HCT116 (cell line): ENCODE measurements around the gene STK31. TPM values are rescaled to one million over a fixed set of nuclear protein-coding genes. Genes with fewer than 3 reads are reported as not detected.
"Not testable (repeated sequence)": the region's sequence is repeated elsewhere in the genome, so short reads cannot be mapped to it uniquely, and the experiment has no call there.

Source experiments
- ATAC-seq: fragments of 200-7000 bp; cut with Tn5 transposase; 2 replicates; pipeline ENCODE4 v1.9.1; 2020; ENCODE audit warnings: mild to moderate bottlenecking, moderate library complexity
- BruUV-seq: library from RNA; stranded (reverse); fragments of 400-500 nt; replicated peaks from 2 replicates; lab custom pipeline; 2021; lab: Mats Ljungman, UMichigan
- CTCF ChIA-PET: fragments of 300-600 bp; sonication (Branson Sonifier 250); formaldehyde crosslinking; loops from one replicate; lab custom pipeline; 2021; ENCODE audit warnings: antibody characterized with exemption; lab: Charles Lee
- POLR2A ChIA-PET: fragments of 300-600, 350-600 bp; sonication (Branson Sonifier 250); formaldehyde crosslinking; loops from one replicate; lab custom pipeline; 2021; ENCODE audit warnings: antibody characterized with exemption; lab: Charles Lee
- RAD21 ChIA-PET, 2 experiments: fragments of 300-600 bp; sonication (Branson Sonifier 250); formaldehyde crosslinking; loops; one replicate each; lab custom pipeline; 2023; ENCODE audit warnings: low total read pairs in 2 of 2; ENCODE audit not compliant: uncharacterized antibody in 2 of 2, unreplicated experiment in 2 of 2, low non-redundant PET in 1 of 2; lab: Charles Lee
- DNase-seq: peaks from one replicate; pipeline ENCODE4 v3.0.0-alpha.2; 2010; ENCODE audit warnings: low read depth, low spot score
- H2AFZ ChIP-seq: fragments of 200-600 bp; shearing (Covaris generic), sonication (generic); 2 replicates; pipeline ENCODE4 v1.6.1; 2017; ENCODE audit warnings: low read depth, mixed run types, mixed read lengths, antibody characterized with exemption, low read length; ENCODE audit not compliant: poor library complexity, severe bottlenecking
- H3K27ac ChIP-seq: 2 replicates; pipeline ENCODE4 v1.5.1; 2012; ENCODE audit warnings: low read depth, low read length
- H3K27me3 ChIP-seq: fragments of 200-600 bp; sonication (generic); 2 replicates; pipeline ENCODE4 v1.6.1; 2016; ENCODE audit warnings: mixed run types, low read length, mixed read lengths; ENCODE audit not compliant: insufficient read depth
- H3K36me3 ChIP-seq, 2 experiments: fragments of 200-500 bp in 1 of 2; fragments of 200-600 bp in 1 of 2; sonication (Bioruptor generic) in 1 of 2; sonication (generic) in 1 of 2; 2 replicates each; pipeline versions ENCODE4 v1.5.1 to v1.6.1; 2014 to 2016; ENCODE audit warnings: low read length in 2 of 2, inconsistent platforms in 1 of 2, mixed read lengths in 1 of 2, mixed run types in 1 of 2; ENCODE audit not compliant: insufficient read depth in 2 of 2, control insufficient read depth in 1 of 2
- H3K4me1 ChIP-seq, 2 experiments: fragments of 200-600 bp in 1 of 2; sonication (generic) in 1 of 2; 2 replicates each; pipeline versions ENCODE4 v1.5.1 to v1.6.1; 2012 to 2017; ENCODE audit warnings: low read length in 2 of 2, inconsistent platforms in 1 of 2, mild to moderate bottlenecking in 1 of 2, mixed read lengths in 1 of 2, mixed run types in 1 of 2, moderate library complexity in 1 of 2; ENCODE audit not compliant: insufficient read depth in 2 of 2, control insufficient read depth in 1 of 2
- H3K4me2 ChIP-seq: fragments of 200-600 bp; sonication (generic); 2 replicates; pipeline ENCODE4 v1.6.1; 2017; ENCODE audit warnings: mixed run types, low read length, mixed read lengths
- H3K4me3 ChIP-seq, 2 experiments: fragments of 200-600 bp in 1 of 2; sonication (generic) in 1 of 2; replicated peaks in 1 of 2; 2 replicates each; pipeline ENCODE4 v1.5.1; 2011 to 2016; ENCODE audit warnings: low read length in 2 of 2, control low read depth in 1 of 2, low read depth in 1 of 2, mild to moderate bottlenecking in 1 of 2, mixed read lengths in 1 of 2, mixed run types in 1 of 2
- H3K79me2 ChIP-seq: fragments of 200-600 bp; sonication (generic); 2 replicates; pipeline ENCODE4 v1.6.1; 2017; ENCODE audit warnings: mild to moderate bottlenecking, mixed run types, low read length, moderate library complexity, mixed read lengths; ENCODE audit not compliant: insufficient read depth
- H3K9ac ChIP-seq: fragments of 200-600 bp; sonication (generic); 2 replicates; pipeline ENCODE4 v1.6.1; 2016; ENCODE audit warnings: low read length, mixed read lengths
- H3K9me2 ChIP-seq: fragments of 200-600 bp; sonication (generic), shearing (Covaris generic); 2 replicates; pipeline ENCODE4 v1.6.1; 2017; ENCODE audit warnings: mixed run types, mild to moderate bottlenecking, moderate library complexity; ENCODE audit not compliant: insufficient read depth
- H3K9me3 ChIP-seq, 2 experiments: fragments of 200-500 bp in 1 of 2; fragments of 200-600 bp in 1 of 2; sonication (Bioruptor generic) in 1 of 2; sonication (generic) in 1 of 2; 2 replicates each; pipeline ENCODE4 v1.6.1; 2014 to 2017; ENCODE audit warnings: low read length in 2 of 2, mixed read lengths in 2 of 2, inconsistent platforms in 1 of 2, low read depth in 1 of 2, mild to moderate bottlenecking in 1 of 2, mixed run types in 1 of 2, moderate library complexity in 1 of 2; ENCODE audit not compliant: control insufficient read depth in 1 of 2, insufficient read depth in 1 of 2
- H4K20me1 ChIP-seq: fragments of 200-600 bp; sonication (generic), shearing (Covaris generic); 2 replicates; pipeline ENCODE4 v1.6.1; 2017; ENCODE audit warnings: mixed run types, mild to moderate bottlenecking, moderate library complexity; ENCODE audit not compliant: insufficient read depth
- ATF3 ChIP-seq: IDR thresholded peaks from 2 replicates; pipeline ENCODE4 v1.6.1; 2012
- CBX3 ChIP-seq: IDR thresholded peaks from 2 replicates; pipeline ENCODE4 v1.6.1; 2012; ENCODE audit warnings: low read depth
- CTCF ChIP-seq, 3 experiments: fragments of 200-600 bp in 1 of 3; sonication (generic) in 1 of 3; IDR thresholded peaks in 2 of 3; conservative IDR thresholded peaks in 1 of 3; 2 replicates each; pipeline ENCODE4 v1.5.1; 2012 to 2017; ENCODE audit warnings: low read depth in 2 of 3, low read length in 2 of 3, antibody characterized with exemption in 1 of 3, borderline replicate concordance in 1 of 3, control low read depth in 1 of 3, mild to moderate bottlenecking in 1 of 3, mixed read lengths in 1 of 3, mixed run types in 1 of 3, moderate library complexity in 1 of 3; ENCODE audit not compliant: insufficient read depth in 1 of 3
- EGR1 ChIP-seq: IDR thresholded peaks from 2 replicates; pipeline ENCODE4 v1.6.1; 2012; ENCODE audit warnings: low read depth
- ELF1 ChIP-seq: IDR thresholded peaks from 2 replicates; pipeline ENCODE4 v1.6.1; 2012; ENCODE audit warnings: low read depth, borderline replicate concordance
- EZH2 ChIP-seq: fragments of 200-600 bp; sonication (generic); IDR thresholded peaks from 2 replicates; pipeline ENCODE4 v1.6.1; 2017; ENCODE audit warnings: antibody characterized with exemption, mixed run types
- EZH2phosphoT487 ChIP-seq: fragments of 200-600 bp; IDR thresholded peaks from 2 replicates; pipeline ENCODE4 v1.6.1; 2018; ENCODE audit warnings: antibody characterized with exemption, borderline replicate concordance
- FOSL1 ChIP-seq: IDR thresholded peaks from 2 replicates; pipeline ENCODE4 v1.6.1; 2012; ENCODE audit warnings: low read depth
- JUND ChIP-seq: IDR thresholded peaks from 2 replicates; pipeline ENCODE4 v1.6.1; 2012
- POLR2A ChIP-seq: IDR thresholded peaks from 2 replicates; pipeline ENCODE4 v1.7.0; 2011; ENCODE audit warnings: borderline replicate concordance; ENCODE audit not compliant: insufficient read depth, insufficient read length; ENCODE audit errors: extremely low read depth
- POLR2AphosphoS5 ChIP-seq: IDR thresholded peaks from 2 replicates; pipeline ENCODE4 v1.6.1; 2011; ENCODE audit warnings: mild to moderate bottlenecking, low read depth, low read length, moderate library complexity
- SIN3A ChIP-seq: IDR thresholded peaks from 2 replicates; pipeline ENCODE4 v1.6.1; 2012; ENCODE audit warnings: low read depth
- TCF7L2 ChIP-seq: IDR thresholded peaks from 2 replicates; pipeline ENCODE4 v1.7.0; 2011; ENCODE audit warnings: borderline replicate concordance, inconsistent platforms; ENCODE audit not compliant: insufficient read depth, insufficient read length; ENCODE audit errors: extremely low read depth
- YY1 ChIP-seq: IDR thresholded peaks from 2 replicates; pipeline ENCODE4 v1.6.1; 2011; ENCODE audit warnings: low read length, low read depth, moderate library complexity, mild to moderate bottlenecking; ENCODE audit not compliant: insufficient replicate concordance; ENCODE audit errors: extremely low read depth
- ZBTB33 ChIP-seq: IDR thresholded peaks from 2 replicates; pipeline ENCODE4 v1.6.1; 2011; ENCODE audit warnings: mild to moderate bottlenecking, low read length, moderate library complexity; ENCODE audit not compliant: insufficient replicate concordance; ENCODE audit errors: extremely low read depth
- ZFX ChIP-seq: fragments of 450-650 bp; IDR thresholded peaks from 2 replicates; pipeline ENCODE4 v1.6.1; 2017
- intact Hi-C: fragments of 100-400 bp; cut with micrococcal nuclease; formaldehyde crosslinking; loops from 2 replicates; pipeline ENCODE4 v1.10.0; 2022
- total RNA-seq: library from RNA; stranded (reverse); gene quantifications from one replicate; pipeline ENCODE4 v1.2.1, GENCODE V29; 2021; ENCODE audit not compliant: unreplicated experiment

STK31 gene
- total RNA-seq, 1 experiment from 2014 or later, result not detected

GRCh38 chr7:23833405-23833804 is 123.4 kb downstream of the STK31 start:
- intact Hi-C loops, result no loop called here
- DNase-seq (no peak), ATAC-seq (no peak)
- H3K4me2 ChIP-seq, result no peak overlapping the region
- no peak overlapping the region for H2AFZ ChIP-seq
- ChIA-PET POLR2A (no interaction called here), RAD21 (no interaction called here), CTCF (no interaction called here)
- H3K27me3 ChIP-seq, result no peaks in the 10 kb centered on the region
- H3K4me3 ChIP-seq, result no peak overlapping the region
- no peaks in the 10 kb centered on the region for H3K9me2 ChIP-seq
- no peaks in the 10 kb centered on the region for H4K20me1 ChIP-seq
- no peak overlapping the region for H3K27ac ChIP-seq
- no peak for TF ChIP-seq JUND
- no peak for TF ChIP-seq ZFX
- TF ChIP-seq SIN3A, result no peak
- TF ChIP-seq EGR1, result no peak
- TF ChIP-seq ATF3, result no peak
- no peak for TF ChIP-seq CTCF (IDR thresholded peaks at IDR 0.05 in 2 of 3, conservative IDR thresholded peaks at IDR 0.05 in 1 of 3; ENCODE audit: borderline replicate concordance in 1 of 3, insufficient read depth in 1 of 3, low read depth in 2 of 3, low read length in 2 of 3)
- no peak for TF ChIP-seq ELF1
- TF ChIP-seq POLR2AphosphoS5, result no peak
- TF ChIP-seq EZH2phosphoT487, result no peak
- TF ChIP-seq POLR2A, result no peak
- no peak for TF ChIP-seq FOSL1
- TF ChIP-seq TCF7L2, result no peak
- no peak for TF ChIP-seq YY1
- no peak for TF ChIP-seq CBX3
- no peak for TF ChIP-seq EZH2
- no peak for TF ChIP-seq ZBTB33
- no TSS peak for BruUV-seq
- H3K4me1 ChIP-seq, result no peaks in the 10 kb centered on the region
- H3K79me2 ChIP-seq, result no peaks in the 10 kb centered on the region
- no peaks in the 10 kb centered on the region for H3K36me3 ChIP-seq
- H3K9me3 ChIP-seq, result peaks cover 0 to 15% of the 10 kb centered on the region in 2 experiments; a peak in 1 of 4 replicates
- H3K9ac ChIP-seq, result no peak overlapping the region

- H4K20me1 ChIP-seq, CTCF ChIA-PET, H3K9me2 ChIP-seq, H3K9me3 ChIP-seq, H3K4me1 ChIP-seq, DNase-seq, H2AFZ ChIP-seq, H3K27ac ChIP-seq, H3K4me2 ChIP-seq, H3K9ac ChIP-seq, ATAC-seq, H3K4me3 ChIP-seq, H3K27me3 ChIP-seq, RAD21 ChIA-PET, POLR2A ChIA-PET, H3K79me2 ChIP-seq, H3K36me3 ChIP-seq, intact Hi-C loops, BruUV-seq: not testable (repeated sequence)
These were observed 134.8 kb downstream of the STK31 start for GRCh38 chr7:23844837-23845236.
